Thyroid gland (tissue), 4 donors: Measurements from ENCODE around the gene MYL5.

Source experiments
- CTCF ChIP-seq, 6 experiments: fragments of 200-600 bp in 3 of 6; fragments of 450-650 bp in 3 of 6; sonication (generic) in 3 of 6; IDR thresholded peaks; one replicate each; pipeline ENCODE4 v1.5.1; 2016 to 2019; ENCODE audit warnings: antibody characterized with exemption in 6 of 6, mild to moderate bottlenecking in 2 of 6, inconsistent platforms in 1 of 6, moderate library complexity in 1 of 6
- POLR2A ChIP-seq, 2 donors: fragments of 450-650 bp; IDR thresholded peaks; one replicate each; pipeline ENCODE4 v1.6.1; 2017; ENCODE audit warnings: antibody characterized with exemption in 2 of 2, mild to moderate bottlenecking in 2 of 2, moderate library complexity in 1 of 2

- TF ChIP-seq CTCF (IDR thresholded peaks at IDR 0.05), result no peak
- TF ChIP-seq POLR2A (IDR thresholded peaks at IDR 0.05), result no peak
Observed at GRCh38 chr4:650951-651883, 23.1 kb upstream of the MYL5 start.
